GM21723 (cell line): ENCODE data around the gene S100A12.
"Not testable (repeated sequence)": the region's sequence is repeated elsewhere in the genome, so short reads cannot be mapped to it uniquely, and the experiment has no call there.

Source experiments
- ATAC-seq: cut with Tn5 transposase; IDR thresholded peaks from one replicate; pipeline ENCODE4 v1.9.1; 2021; ENCODE audit warnings: mild to moderate bottlenecking, moderate library complexity; ENCODE audit not compliant: unreplicated experiment

The S100A12 gene

GRCh38 chr1:153375511-153375910 is at the start of gene S100A12:
S100A12 (minus strand) TSS chr1:153375621; CDS start chr1:153374592, 1,029 bp downstream.
- no peak for ATAC-seq

GRCh38 chr1:153422450-153423068 is 47.1 kb upstream of the S100A12 start:
- no peak for ATAC-seq

- ATAC-seq = no peak
Measured at GRCh38 chr1:153420306-153420705, 44.9 kb upstream of the S100A12 start.

GRCh38 chr1:153419436-153419793 is 44.0 kb upstream of the S100A12 start:
- not testable (repeated sequence) for ATAC-seq

- ATAC-seq = not testable (repeated sequence)
Measured at GRCh38 chr1:153418758-153419435, 43.5 kb upstream of the S100A12 start.

- ATAC-seq = no peak
Measured at GRCh38 chr1:153417136-153417888, 41.9 kb upstream of the S100A12 start.

GRCh38 chr1:153415850-153416570 is 40.6 kb upstream of the S100A12 start, which contains the start of gene S100A7A:
S100A7A (plus strand) TSS chr1:153416520; CDS start chr1:153418083, 1,563 bp downstream.
- ATAC-seq = no peak

- ATAC-seq = not testable (repeated sequence)
Measured at GRCh38 chr1:153413961-153414360, 38.5 kb upstream of the S100A12 start.

- not testable (repeated sequence) for ATAC-seq
Measured at GRCh38 chr1:153407274-153407673, 31.9 kb upstream of the S100A12 start.

- not testable (repeated sequence) for ATAC-seq
Measured at GRCh38 chr1:153405825-153406599, 30.6 kb upstream of the S100A12 start.

- no peak for ATAC-seq
Measured at GRCh38 chr1:153404768-153405167, 29.3 kb upstream of the S100A12 start.

GRCh38 chr1:153404086-153404635 is 28.7 kb upstream of the S100A12 start:
- ATAC-seq = no peak

- ATAC-seq = no peak
Measured at GRCh38 chr1:153403421-153404085, 28.1 kb upstream of the S100A12 start.

GRCh38 chr1:153402226-153402625 is 26.8 kb upstream of the S100A12 start:
- ATAC-seq = no peak

- ATAC-seq = no peak
Measured at GRCh38 chr1:153401461-153401860, 26.0 kb upstream of the S100A12 start.

- ATAC-seq = no peak
Measured at GRCh38 chr1:153400244-153400643, 24.8 kb upstream of the S100A12 start.

GRCh38 chr1:153399401-153400055 is 24.1 kb upstream of the S100A12 start:
- no peak for ATAC-seq

GRCh38 chr1:153397924-153398651 is 22.7 kb upstream of the S100A12 start:
- no peak for ATAC-seq
